Fibroblast of pulmonary artery (primary cell): Measurements from ENCODE around the gene MKI67.
A peak's percentile ranks its signal among the peaks of the same experiment; 100 is the strongest.

Source experiments
- DNase-seq: peaks from one replicate; pipeline ENCODE4 v3.0.0-alpha.2; 2010; ENCODE audit warnings: low read depth
- H3K4me3 ChIP-seq: replicated peaks from 2 replicates; pipeline ENCODE4 v1.5.1; 2011; ENCODE audit warnings: low read depth, mild to moderate bottlenecking, control low read depth, low read length, moderate library complexity
- TF ChIP-seq, protein P1 (sequence below): IDR thresholded peaks from 2 replicates; pipeline ENCODE4 v1.5.1; 2011; ENCODE audit warnings: mild to moderate bottlenecking, control low read depth, low read length, inconsistent platforms; ENCODE audit errors: missing control alignments

MKI67 gene

DNA sequence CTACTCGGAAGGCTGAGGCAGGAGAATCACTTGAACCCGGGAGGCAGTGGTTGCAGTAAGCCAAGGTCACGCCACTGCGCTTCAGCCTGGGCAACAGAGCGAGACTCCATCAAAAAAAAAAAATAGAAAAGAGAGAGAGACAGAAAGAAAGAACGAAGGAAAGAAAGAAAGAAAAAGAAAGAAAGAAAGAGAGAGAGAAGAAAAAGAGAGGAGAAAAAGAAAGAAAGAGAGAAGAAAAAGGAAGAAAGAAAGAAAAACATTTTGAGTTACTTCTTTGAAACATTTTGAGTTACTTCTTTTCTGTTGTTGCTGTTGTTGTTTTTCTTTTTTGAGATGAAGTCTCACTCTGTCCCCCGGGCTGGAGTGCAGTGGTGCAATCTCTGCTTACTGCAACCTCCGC lies 2.4 kb upstream of the MKI67 start:
- no peak for DNase-seq
- TF ChIP-seq, protein P1, sequence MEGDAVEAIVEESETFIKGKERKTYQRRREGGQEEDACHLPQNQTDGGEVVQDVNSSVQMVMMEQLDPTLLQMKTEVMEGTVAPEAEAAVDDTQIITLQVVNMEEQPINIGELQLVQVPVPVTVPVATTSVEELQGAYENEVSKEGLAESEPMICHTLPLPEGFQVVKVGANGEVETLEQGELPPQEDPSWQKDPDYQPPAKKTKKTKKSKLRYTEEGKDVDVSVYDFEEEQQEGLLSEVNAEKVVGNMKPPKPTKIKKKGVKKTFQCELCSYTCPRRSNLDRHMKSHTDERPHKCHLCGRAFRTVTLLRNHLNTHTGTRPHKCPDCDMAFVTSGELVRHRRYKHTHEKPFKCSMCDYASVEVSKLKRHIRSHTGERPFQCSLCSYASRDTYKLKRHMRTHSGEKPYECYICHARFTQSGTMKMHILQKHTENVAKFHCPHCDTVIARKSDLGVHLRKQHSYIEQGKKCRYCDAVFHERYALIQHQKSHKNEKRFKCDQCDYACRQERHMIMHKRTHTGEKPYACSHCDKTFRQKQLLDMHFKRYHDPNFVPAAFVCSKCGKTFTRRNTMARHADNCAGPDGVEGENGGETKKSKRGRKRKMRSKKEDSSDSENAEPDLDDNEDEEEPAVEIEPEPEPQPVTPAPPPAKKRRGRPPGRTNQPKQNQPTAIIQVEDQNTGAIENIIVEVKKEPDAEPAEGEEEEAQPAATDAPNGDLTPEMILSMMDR = no peak
- no peak overlapping the region for H3K4me3 ChIP-seq

DNA sequence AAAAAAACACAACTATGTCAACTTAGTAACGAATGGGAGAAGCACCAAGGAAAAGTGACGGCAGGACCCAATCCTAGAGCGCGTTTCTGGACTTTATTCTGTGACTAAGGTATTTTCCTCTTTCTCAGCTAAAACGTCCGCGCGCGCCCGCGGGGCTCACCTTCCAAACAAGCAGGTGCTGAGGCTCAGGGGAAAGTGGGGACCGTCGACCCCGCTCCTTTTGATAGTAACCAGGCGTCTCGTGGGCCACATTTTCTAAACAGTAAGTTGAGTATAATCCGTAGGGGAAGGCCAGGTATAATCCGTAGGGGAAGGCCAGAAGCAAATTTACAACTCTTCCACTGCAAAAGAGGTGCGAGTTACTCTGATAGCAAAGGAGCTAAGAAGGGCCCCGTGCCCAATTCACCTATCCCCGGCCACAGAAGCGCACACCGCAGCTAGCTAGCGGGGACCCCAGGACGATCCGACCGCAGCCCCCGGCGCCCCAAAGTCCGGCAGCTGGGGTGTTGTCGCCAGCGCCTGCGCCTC lies 743 bp downstream of the MKI67 start:
- peak overlapping the region; percentile 72 for H3K4me3 ChIP-seq
- no peak for DNase-seq
- TF ChIP-seq, protein P1 = no peak

DNA sequence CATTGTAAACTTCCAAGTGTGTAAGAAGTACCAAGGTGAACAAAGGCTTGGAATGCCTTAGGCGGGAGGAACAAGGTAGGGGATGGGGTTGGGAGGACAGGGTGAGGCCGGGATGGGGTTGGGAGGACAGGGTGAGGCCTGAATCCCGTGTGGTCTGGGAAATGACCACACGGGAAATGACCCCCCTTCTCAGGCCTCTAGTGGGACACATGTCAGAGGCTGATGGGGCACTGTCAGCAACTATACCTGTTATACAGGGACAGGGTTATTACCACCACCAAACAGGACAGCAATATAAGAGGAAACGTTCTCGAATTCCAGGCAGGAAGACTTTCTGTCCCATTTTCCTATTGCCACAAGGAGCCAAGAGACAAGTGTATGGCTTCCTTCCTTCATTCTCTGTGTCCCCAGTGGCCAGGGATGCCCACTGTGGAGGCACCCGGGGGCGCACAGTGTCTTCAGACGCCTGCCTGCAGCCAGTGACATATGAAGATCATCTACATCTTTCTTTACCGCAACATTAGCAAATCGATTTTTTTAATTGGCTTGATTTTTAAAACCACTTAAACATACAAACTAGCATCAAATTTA lies 1.3 kb downstream of the MKI67 start:
- no peak for DNase-seq
- TF ChIP-seq, protein P1 = no peak
- peak overlapping the region; percentile 72 for H3K4me3 ChIP-seq

DNA sequence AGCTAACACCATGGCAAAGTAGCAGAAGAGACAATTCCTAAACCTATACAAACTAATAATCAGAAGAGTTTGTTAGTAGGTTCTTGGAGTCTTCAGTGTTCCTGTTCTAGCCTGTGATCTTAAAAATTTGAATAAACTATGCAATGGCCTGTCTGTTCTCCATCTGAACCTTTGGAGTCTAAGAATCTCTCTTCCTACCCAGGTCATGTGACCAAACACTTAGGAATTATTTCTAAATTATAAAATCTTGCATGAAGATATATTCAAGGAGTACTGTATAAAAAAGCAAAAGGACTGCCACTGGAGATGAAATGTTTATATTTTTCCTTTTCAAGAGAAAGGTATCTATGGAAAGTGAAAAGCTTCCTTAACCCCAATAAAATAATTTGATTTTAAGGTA lies 2.4 kb downstream of the MKI67 start:
- no peak for DNase-seq
- no peak overlapping the region for H3K4me3 ChIP-seq
- TF ChIP-seq, protein P1 = no peak

DNA sequence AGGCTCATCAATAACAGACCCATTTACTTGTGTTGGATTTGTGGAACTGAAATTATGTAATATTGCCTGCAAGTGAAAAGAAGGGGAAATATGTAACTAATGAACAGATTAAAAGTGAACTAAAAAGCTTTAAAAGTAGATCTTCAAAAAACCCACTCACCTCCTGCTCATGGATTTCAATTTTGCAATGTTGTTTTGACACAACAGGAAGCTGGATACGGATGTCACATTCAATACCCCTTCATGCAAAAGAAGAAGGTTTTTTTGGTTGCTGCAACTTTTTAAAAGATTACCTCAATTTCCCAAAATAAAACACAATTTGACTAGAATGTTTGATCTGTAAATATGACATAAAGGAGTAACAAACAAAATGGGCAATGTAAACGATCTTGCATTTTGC lies 3.3 kb downstream of the MKI67 start:
- DNase-seq = no peak

DNA sequence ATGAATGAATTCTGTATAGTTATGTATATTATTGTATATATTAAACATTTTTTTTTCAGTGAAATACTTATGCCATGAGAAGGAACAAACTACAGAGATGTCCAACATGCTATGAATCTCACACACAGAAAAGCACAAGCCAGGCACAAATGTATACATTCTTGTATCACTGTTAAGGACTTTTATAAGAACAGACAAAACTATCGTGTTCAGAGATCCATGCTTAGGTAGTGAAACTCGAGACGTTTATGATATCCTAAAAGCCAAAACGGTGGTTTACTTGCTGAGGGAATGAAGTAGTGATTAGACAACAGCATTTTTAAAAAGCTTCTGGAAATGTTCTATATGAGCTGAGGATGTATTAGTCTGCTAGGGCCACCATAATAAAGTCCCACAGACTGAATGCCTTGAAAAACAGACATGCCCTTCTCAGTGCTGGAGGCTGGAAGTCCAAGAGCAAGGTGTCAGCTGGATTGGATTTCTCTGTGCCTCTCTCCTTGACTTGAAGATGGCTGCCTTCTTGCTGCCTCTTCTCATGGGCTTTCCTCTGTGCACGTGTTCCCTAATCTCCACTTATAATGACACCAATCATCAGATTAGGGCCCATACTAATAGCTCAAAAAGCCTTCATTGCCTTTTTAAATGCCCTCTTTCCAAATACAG lies 4.3 kb downstream of the MKI67 start:
- no peak overlapping the region for H3K4me3 ChIP-seq
- TF ChIP-seq, protein P1 = no peak
- DNase-seq = no peak

More for the DNA sequence above, 3.3 kb downstream of the MKI67 start:
- TF ChIP-seq, protein P1 = no peak
- H3K4me3 ChIP-seq = no peak overlapping the region
